Activated CD4-positive, CD25-positive, alpha-beta regulatory T cell treated with anti-CD3 and anti-CD28 coated beads, Interleukin-2, amount 50 U/mL, for 24 hours (primary cell): ENCODE measurements around the gene DYNLT1.

Experiments used
- ATAC-seq, 2 donors: fragments of 150-1000 bp; cut with Tn5 transposase; one replicate each; pipeline ENCODE4 v1.10.0; 2021; ENCODE audit warnings: mild to moderate bottlenecking in 1 of 2, moderate library complexity in 1 of 2

Gene DYNLT1

DNA sequence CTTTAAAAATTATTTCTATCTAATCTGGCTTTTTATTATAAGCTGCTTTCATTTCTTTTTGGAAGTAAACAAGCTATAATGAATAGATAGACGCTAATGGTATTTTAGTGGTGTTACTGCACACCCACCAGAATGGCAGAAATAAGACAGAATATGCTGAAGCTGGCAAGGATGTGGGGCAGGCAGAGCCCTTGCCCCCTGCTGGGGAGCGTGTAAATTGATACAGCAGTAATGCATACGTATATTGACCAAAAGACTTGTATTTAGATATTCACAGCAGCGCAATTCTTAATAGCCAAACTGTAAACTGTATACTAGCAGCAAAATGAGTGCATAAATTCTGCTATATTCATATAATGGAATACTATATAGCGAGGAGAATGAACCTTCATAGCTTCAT is 49.3 kb downstream of the DYNLT1 start:
- ATAC-seq, result no peak

DNA sequence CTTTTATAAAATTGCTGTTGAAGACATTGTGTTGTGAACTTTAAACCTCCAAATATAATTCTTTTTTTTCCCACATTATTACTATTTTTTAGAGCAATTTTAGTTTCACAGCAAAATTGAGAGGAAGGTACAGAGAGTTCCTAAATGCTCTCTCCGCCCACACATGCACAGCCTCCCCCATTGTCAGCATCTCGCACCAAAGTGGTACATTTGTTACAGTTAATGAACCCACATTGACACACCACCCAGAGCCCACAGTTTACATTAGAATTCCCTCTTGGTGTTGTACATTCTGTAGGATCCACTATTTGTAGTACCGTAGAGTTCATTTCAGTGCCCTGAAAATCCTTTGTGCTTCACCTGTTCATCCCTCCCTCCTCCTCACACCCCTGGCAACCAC is 50.9 kb downstream of the DYNLT1 start:
- no peak for ATAC-seq

DNA sequence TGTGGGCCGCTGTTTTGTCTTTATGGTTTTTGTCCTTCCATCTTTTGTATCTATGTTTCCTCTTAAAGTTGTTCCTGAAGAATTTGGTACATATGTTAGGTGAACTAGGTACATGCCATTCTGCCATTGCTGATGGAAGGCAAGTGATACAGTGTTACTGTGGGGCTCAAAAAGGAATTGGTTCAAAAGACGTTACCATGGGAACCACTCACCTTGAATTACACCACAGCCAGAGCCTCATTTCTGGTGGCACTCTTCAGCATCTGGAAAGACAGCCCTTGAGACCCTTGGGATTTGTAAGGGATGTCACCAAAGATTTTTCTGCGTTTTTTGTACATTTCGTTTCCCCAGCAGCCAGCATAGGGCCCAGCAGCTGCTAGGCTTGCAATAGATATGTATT is 52.7 kb downstream of the DYNLT1 start:
- no peak for ATAC-seq

DNA sequence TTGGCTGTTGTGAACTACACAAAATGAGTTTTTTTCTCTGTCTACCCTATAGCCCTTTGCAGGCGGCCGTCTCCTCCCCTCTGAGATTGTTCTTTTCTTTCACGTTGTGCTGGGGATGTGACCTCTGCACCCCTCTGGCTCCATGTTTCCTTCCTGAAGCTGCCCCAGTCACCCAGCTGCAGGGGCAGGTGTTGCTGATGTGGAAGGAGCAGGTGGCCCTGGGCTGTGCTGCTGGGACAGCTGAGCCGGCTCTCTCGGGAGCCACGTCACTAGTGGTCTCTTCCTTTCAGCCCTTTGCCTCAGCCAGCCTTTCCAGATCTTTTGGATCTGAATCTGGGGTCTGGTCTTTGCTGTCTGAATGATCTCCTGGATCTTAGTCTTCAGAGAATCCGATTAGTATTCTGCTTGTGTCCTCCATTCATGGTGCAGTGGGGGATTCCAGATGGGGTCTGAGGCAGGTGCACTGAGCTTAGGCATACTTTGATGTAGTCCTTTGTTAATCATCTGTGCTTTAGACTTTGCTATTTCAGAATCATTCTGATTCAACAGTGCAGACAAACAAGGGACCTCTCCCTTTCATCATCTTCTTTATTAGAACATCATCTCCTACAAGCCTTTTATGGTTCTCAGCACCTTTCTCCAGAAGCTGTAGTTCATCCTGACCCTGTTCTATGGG is 53.3 kb downstream of the DYNLT1 start:
- peak in 1 of 2 donors; percentile 51 for ATAC-seq

DNA sequence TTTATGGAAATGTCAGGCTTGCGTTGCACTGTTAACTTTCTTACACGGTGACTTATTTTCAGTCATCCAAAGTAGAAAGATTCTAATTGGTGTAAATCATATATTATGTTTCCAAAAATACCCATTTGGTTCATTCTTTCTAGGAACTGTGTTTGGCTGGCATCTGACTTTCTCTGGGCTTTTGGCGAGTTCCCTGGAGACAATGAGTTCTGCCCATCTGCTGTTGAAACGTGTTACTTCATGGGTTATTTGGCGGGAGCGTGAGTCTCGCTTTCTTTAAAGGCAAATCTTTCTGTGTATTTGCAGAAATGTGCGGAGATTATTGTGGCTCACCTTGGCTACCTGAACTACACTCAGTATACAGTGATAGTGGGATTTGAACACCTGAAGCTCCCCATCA is 55.2 kb downstream of the DYNLT1 start:
- no peak for ATAC-seq

DNA sequence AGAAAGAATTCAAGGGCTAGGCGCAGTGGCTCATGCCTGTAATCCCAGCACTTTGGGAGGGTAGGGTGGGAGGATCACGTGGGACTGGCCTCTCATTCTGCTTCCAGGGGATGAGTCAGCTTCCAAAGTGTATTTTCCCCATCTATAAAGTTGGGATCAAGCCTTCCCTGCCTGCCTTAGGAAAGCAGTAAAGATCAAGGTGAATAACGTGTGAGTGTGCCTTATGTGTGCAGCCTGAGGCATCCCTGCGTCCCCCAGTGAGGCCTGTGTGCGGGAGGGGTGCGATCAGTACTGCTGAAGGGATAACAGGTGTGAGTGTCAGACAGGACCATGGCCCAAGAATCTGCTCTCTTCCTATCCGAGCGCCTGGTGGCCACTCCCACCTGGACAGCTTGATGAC is 57.9 kb downstream of the DYNLT1 start:
- no peak for ATAC-seq
